HT1080 (cell line): ENCODE results near the gene KLHL22. TPM values are rescaled to one million over a fixed set of nuclear protein-coding genes. Genes with fewer than 3 reads are reported as not detected.
"Not testable (repeated sequence)": the region's sequence is repeated elsewhere in the genome, so short reads cannot be mapped to it uniquely, and the experiment has no call there.

ENCODE experiments used
- DNase-seq: peaks from one replicate; pipeline ENCODE4 v3.0.0-alpha.2; 2015; ENCODE audit warnings: low read depth
- total RNA-seq: library from RNA; depleted of rRNA; stranded (reverse); fragments of >200 nt; shearing (Covaris generic); gene quantifications from 2 replicates; pipeline ENCODE4 v1.2.3, GENCODE V29; 2014

KLHL22 gene
- total RNA-seq, 1 experiment from 2014 or later, result 5.7 TPM

GRCh38 chr22:20471126-20471833 lies 24.3 kb downstream of the KLHL22 start:
- no peak for DNase-seq

GRCh38 chr22:20470525-20470924 lies 25.1 kb downstream of the KLHL22 start:
- DNase-seq, result not testable (repeated sequence)

- no peak for DNase-seq
Measured at GRCh38 chr22:20469110-20469868, 26.3 kb downstream of the KLHL22 start.

GRCh38 chr22:20466659-20467379 lies 28.8 kb downstream of the KLHL22 start:
- DNase-seq, result no peak

- no peak for DNase-seq
Measured at GRCh38 chr22:20465759-20466077, 29.9 kb downstream of the KLHL22 start.

GRCh38 chr22:20464912-20465758 lies 30.5 kb downstream of the KLHL22 start:
- DNase-seq, result no peak

GRCh38 chr22:20464096-20464614 lies 31.4 kb downstream of the KLHL22 start:
- DNase-seq, result no peak

GRCh38 chr22:20463324-20464095 lies 32.1 kb downstream of the KLHL22 start:
- DNase-seq, result no peak

GRCh38 chr22:20459862-20460261 lies 35.7 kb downstream of the KLHL22 start:
- DNase-seq, result no peak

- no peak for DNase-seq
Measured at GRCh38 chr22:20459152-20459542, 36.4 kb downstream of the KLHL22 start.

GRCh38 chr22:20458530-20459151 lies 37.0 kb downstream of the KLHL22 start:
- DNase-seq, result no peak

GRCh38 chr22:20457506-20458240 lies 37.9 kb downstream of the KLHL22 start:
- DNase-seq, result no peak

- DNase-seq, result no peak
Measured at GRCh38 chr22:20456722-20457076, 38.9 kb downstream of the KLHL22 start.

GRCh38 chr22:20456064-20456721 lies 39.4 kb downstream of the KLHL22 start:
- DNase-seq, result peak; percentile 74

- DNase-seq, result no peak
Measured at GRCh38 chr22:20455709-20456063, 39.9 kb downstream of the KLHL22 start.

GRCh38 chr22:20453222-20453621 lies 42.4 kb downstream of the KLHL22 start:
- DNase-seq, result no peak

GRCh38 chr22:20451920-20452319 lies 43.7 kb downstream of the KLHL22 start:
- no peak for DNase-seq

- DNase-seq, result not testable (repeated sequence)
Measured at GRCh38 chr22:20451129-20451778, 44.3 kb downstream of the KLHL22 start.
